Measurements from ENCODE around the gene ZBTB16. TPM values are rescaled to one million over a fixed set of nuclear protein-coding genes. Genes with fewer than 3 reads are reported as not detected.

Gene ZBTB16
- polyA plus RNA-seq, 3 donors = 4.1 to 12.3 (median 8.3) TPM

GRCh38 chr11:114173843-114174242 is 114.3 kb downstream of the ZBTB16 start:
- DNase-seq = no peak
- Histone ChIP-seq H3K4me2 (replicated peaks; ENCODE audit: extremely low read depth, low read length, poor library complexity, severe bottlenecking) (no peak overlapping the region), H3K27me3 (ENCODE audit: control insufficient read depth in 2 of 2, insufficient read depth in 2 of 2, low read length in 2 of 2) (no peaks in the 10 kb centered on the region), H2AFZ (ENCODE audit: insufficient read depth, low read depth, low read length, poor library complexity, severe bottlenecking) (no peak overlapping the region), H3K79me2 (ENCODE audit: insufficient read depth, low read length) (no peaks in the 10 kb centered on the region), H3K9ac (ENCODE audit: insufficient read depth, low read length, poor library complexity, severe bottlenecking) (no peak overlapping the region), H3K36me3 (replicated peaks in 1 of 2; ENCODE audit: control insufficient read depth in 1 of 2, insufficient read depth in 2 of 2, low read length in 2 of 2) (no peaks in the 10 kb centered on the region), H3K27ac (ENCODE audit: low read depth in 1 of 2, low read length in 2 of 2) (no peak overlapping the region), H3K4me1 (ENCODE audit: control insufficient read depth in 1 of 2, insufficient read depth in 2 of 2, low read length in 2 of 2) (peaks cover under 1 to 14% of the 10 kb centered on the region in 2 donors), H4K20me1 (ENCODE audit: insufficient read depth, low read length) (no peaks in the 10 kb centered on the region), H3K9me3 (replicated peaks in 1 of 2; ENCODE audit: control insufficient read depth in 1 of 2, insufficient read depth in 1 of 2, low read length in 2 of 2) (no peaks in the 10 kb centered on the region), H3K4me3 (replicated peaks in 1 of 3; ENCODE audit: low read depth in 2 of 3, low read length in 3 of 3) (no peak overlapping the region)
- H3K27ac Mint-ChIP-seq = no peak overlapping the region
- H3K27me3 Mint-ChIP-seq (ENCODE audit: low read depth in 3 of 3) = peaks cover 5 to 11% (median 7%) of the 10 kb centered on the region in 3 donors
- no peak overlapping the region for H3K4me3 Mint-ChIP-seq
- H3K36me3 Mint-ChIP-seq = peaks cover 3 to 10% of the 10 kb centered on the region in 2 donors
- 100% methylated on average over 3 of the region's 5 CpGs for whole genome bisulfite sequencing (ENCODE audit: insufficient coverage)
- H3K4me1 Mint-ChIP-seq = peaks cover 34% of the 10 kb centered on the region
- H3K9me3 Mint-ChIP-seq = peaks cover 0 to 4% (median 0%) of the 10 kb centered on the region in 7 donors
- no peak for TF ChIP-seq CTCF (IDR thresholded peaks at IDR 0.05)
- intact Hi-C loops (cut with micrococcal nuclease) = loop anchor here in 1 of 2 donors (5.0 kb wide), 1 partner anchor 47 kb away; no protein-coding TSS in a partner anchor

GRCh38 chr11:114174712-114175495 is 115.4 kb downstream of the ZBTB16 start:
- H3K4me1 Mint-ChIP-seq = peaks cover 34% of the 10 kb centered on the region
- H3K27ac Mint-ChIP-seq = peak overlapping the region in 1 of 7 donors; percentile 80
- Histone ChIP-seq H3K27me3 (ENCODE audit: control insufficient read depth in 2 of 2, insufficient read depth in 2 of 2, low read length in 2 of 2) (no peaks in the 10 kb centered on the region), H4K20me1 (ENCODE audit: insufficient read depth, low read length) (no peaks in the 10 kb centered on the region), H3K4me2 (replicated peaks; ENCODE audit: extremely low read depth, low read length, poor library complexity, severe bottlenecking) (no peak overlapping the region), H3K4me1 (ENCODE audit: control insufficient read depth in 1 of 2, insufficient read depth in 2 of 2, low read length in 2 of 2) (peaks cover 5 to 17% of the 10 kb centered on the region in 2 donors), H2AFZ (ENCODE audit: insufficient read depth, low read depth, low read length, poor library complexity, severe bottlenecking) (no peak overlapping the region), H3K9me3 (replicated peaks in 1 of 2; ENCODE audit: control insufficient read depth in 1 of 2, insufficient read depth in 1 of 2, low read length in 2 of 2) (no peaks in the 10 kb centered on the region), H3K36me3 (replicated peaks in 1 of 2; ENCODE audit: control insufficient read depth in 1 of 2, insufficient read depth in 2 of 2, low read length in 2 of 2) (no peaks in the 10 kb centered on the region), H3K4me3 (replicated peaks in 1 of 3; ENCODE audit: low read depth in 2 of 3, low read length in 3 of 3) (no peak overlapping the region), H3K27ac (ENCODE audit: low read depth in 1 of 2, low read length in 2 of 2) (no peak overlapping the region), H3K79me2 (ENCODE audit: insufficient read depth, low read length) (no peaks in the 10 kb centered on the region), H3K9ac (ENCODE audit: insufficient read depth, low read length, poor library complexity, severe bottlenecking) (no peak overlapping the region)
- WGBS (ENCODE audit: insufficient coverage) = no CpG with 5 or more reads among the region's 3 CpGs
- no peak for DNase-seq
- peaks cover 0 to 5% (median 2%) of the 10 kb centered on the region in 3 donors for H3K27me3 Mint-ChIP-seq (ENCODE audit: low read depth in 3 of 3)
- peaks cover 0 to 4% (median 0%) of the 10 kb centered on the region in 7 donors for H3K9me3 Mint-ChIP-seq
- H3K36me3 Mint-ChIP-seq = peaks cover 3% of the 10 kb centered on the region in 2 donors
- no peak for TF ChIP-seq CTCF (IDR thresholded peaks at IDR 0.05)
- intact Hi-C loops (cut with micrococcal nuclease) = loop anchor here (5.0 kb wide), 2 partner anchors 48 to 138 kb away; no protein-coding TSS in a partner anchor
- no peak overlapping the region for H3K4me3 Mint-ChIP-seq
